Activated CD8-positive, alpha-beta T cell treated with anti-CD3 and anti-CD28 coated beads for 36 hours (primary cell): ENCODE results near the gene DGKZ. TPM values are rescaled to one million over a fixed set of nuclear protein-coding genes. Genes with fewer than 3 reads are reported as not detected.
A peak's percentile ranks its signal among the peaks of the same experiment; 100 is the strongest.

Experiments used
- ATAC-seq: fragments of 200-7000 bp; cut with Tn5 transposase; one replicate; pipeline ENCODE4 v1.10.0; 2021; ENCODE audit warnings: mild to moderate bottlenecking, moderate library complexity
- CTCF ChIA-PET: fragments of 350-600 bp; sonication (Branson Sonifier 250); formaldehyde crosslinking; loops from one replicate; lab custom pipeline; 2021; ENCODE audit warnings: antibody characterized with exemption; lab: Charles Lee
- POLR2A ChIA-PET: fragments of 350-600 bp; sonication (Branson Sonifier 250); formaldehyde crosslinking; loops from one replicate; lab custom pipeline; 2021; ENCODE audit warnings: antibody characterized with exemption; lab: Charles Lee
- DNase-seq: peaks from one replicate; pipeline ENCODE4 v3.0.0-alpha.2; 2020
- H3K27ac Mint-ChIP-seq: one replicate; pipeline ENCODE4 v1.8.0; 2021; ENCODE audit warnings: mild to moderate bottlenecking, mixed read lengths
- H3K27me3 Mint-ChIP-seq: one replicate; pipeline ENCODE4 v1.8.0; 2021; ENCODE audit warnings: mixed read lengths
- H3K36me3 Mint-ChIP-seq: one replicate; pipeline ENCODE4 v1.8.0; 2021; ENCODE audit warnings: low read depth, mixed read lengths
- H3K4me1 Mint-ChIP-seq: one replicate; pipeline ENCODE4 v1.8.0; 2021; ENCODE audit warnings: low read depth, mixed read lengths
- H3K4me3 Mint-ChIP-seq: one replicate; pipeline ENCODE4 v1.8.0; 2021; ENCODE audit warnings: mild to moderate bottlenecking, moderate library complexity, mixed read lengths
- H3K9me3 Mint-ChIP-seq: one replicate; pipeline ENCODE4 v1.8.0; 2021; ENCODE audit warnings: mixed read lengths
- intact Hi-C: fragments of 100-400 bp; cut with micrococcal nuclease; formaldehyde crosslinking; loops from one replicate; pipeline ENCODE4 v1.10.0; 2022
- total RNA-seq, 2 experiments: library from RNA; stranded (reverse); gene quantifications; one replicate each; pipeline ENCODE4 v1.2.3, GENCODE V29; 2021
- TF ChIP-seq, protein P1 (sequence below): fragments of 200-600 bp; IDR thresholded peaks from one replicate; pipeline ENCODE4 v1.8.0; 2022; ENCODE audit warnings: antibody characterized with exemption, mild to moderate bottlenecking

The DGKZ gene
- total RNA-seq, 2 experiments from 2014 or later: 94.4 to 94.9 TPM

DNA sequence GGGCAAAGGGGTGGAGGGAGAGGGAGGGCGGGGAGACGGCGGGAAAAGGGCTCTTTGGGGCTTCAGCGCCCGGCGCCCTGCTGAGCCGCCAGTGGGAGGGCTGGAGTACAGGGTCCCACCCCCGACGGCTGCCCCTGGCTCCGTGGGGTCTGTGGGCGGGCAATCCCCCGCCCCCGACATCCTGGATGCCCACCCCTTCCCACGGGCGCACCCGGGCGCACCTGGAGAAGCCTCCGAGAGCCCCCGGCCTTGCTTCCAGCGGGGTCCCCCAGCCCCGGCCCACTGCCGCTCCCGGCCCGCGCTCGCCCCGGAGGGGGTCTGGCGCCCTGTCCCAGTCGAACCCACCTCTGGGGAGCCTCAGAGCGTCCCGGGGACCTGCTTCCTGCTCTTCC, 43.9 kb downstream of the DGKZ start:
- H3K36me3 Mint-ChIP-seq: no peaks in the 10 kb centered on the region
- CTCF ChIA-PET: interaction anchor here (1.0 to 1.5 kb wide), 5 partner anchors 8 to 138 kb away, joined by 3 to 6 read pairs (median 5); no protein-coding TSS in a partner anchor
- TF ChIP-seq, protein P1, sequence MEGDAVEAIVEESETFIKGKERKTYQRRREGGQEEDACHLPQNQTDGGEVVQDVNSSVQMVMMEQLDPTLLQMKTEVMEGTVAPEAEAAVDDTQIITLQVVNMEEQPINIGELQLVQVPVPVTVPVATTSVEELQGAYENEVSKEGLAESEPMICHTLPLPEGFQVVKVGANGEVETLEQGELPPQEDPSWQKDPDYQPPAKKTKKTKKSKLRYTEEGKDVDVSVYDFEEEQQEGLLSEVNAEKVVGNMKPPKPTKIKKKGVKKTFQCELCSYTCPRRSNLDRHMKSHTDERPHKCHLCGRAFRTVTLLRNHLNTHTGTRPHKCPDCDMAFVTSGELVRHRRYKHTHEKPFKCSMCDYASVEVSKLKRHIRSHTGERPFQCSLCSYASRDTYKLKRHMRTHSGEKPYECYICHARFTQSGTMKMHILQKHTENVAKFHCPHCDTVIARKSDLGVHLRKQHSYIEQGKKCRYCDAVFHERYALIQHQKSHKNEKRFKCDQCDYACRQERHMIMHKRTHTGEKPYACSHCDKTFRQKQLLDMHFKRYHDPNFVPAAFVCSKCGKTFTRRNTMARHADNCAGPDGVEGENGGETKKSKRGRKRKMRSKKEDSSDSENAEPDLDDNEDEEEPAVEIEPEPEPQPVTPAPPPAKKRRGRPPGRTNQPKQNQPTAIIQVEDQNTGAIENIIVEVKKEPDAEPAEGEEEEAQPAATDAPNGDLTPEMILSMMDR: no peak
- no peak overlapping the region for H3K4me3 Mint-ChIP-seq
- ATAC-seq (no peak), DNase-seq (no peak)
- H3K9me3 Mint-ChIP-seq: no peaks in the 10 kb centered on the region
- POLR2A ChIA-PET: interaction anchor here (0.6 to 1.5 kb wide), 6 partner anchors 11 to 99 kb away, joined by 3 to 7 read pairs (median 4); partner anchors contain the start of gene MDK
- H3K27ac Mint-ChIP-seq: no peak overlapping the region
- peaks cover 54% of the 10 kb centered on the region for H3K27me3 Mint-ChIP-seq
- peaks cover 25% of the 10 kb centered on the region for H3K4me1 Mint-ChIP-seq
- intact Hi-C loops: loop anchor here (5.0 kb wide), 1 partner anchor 146 kb away; no protein-coding TSS in a partner anchor

DNA sequence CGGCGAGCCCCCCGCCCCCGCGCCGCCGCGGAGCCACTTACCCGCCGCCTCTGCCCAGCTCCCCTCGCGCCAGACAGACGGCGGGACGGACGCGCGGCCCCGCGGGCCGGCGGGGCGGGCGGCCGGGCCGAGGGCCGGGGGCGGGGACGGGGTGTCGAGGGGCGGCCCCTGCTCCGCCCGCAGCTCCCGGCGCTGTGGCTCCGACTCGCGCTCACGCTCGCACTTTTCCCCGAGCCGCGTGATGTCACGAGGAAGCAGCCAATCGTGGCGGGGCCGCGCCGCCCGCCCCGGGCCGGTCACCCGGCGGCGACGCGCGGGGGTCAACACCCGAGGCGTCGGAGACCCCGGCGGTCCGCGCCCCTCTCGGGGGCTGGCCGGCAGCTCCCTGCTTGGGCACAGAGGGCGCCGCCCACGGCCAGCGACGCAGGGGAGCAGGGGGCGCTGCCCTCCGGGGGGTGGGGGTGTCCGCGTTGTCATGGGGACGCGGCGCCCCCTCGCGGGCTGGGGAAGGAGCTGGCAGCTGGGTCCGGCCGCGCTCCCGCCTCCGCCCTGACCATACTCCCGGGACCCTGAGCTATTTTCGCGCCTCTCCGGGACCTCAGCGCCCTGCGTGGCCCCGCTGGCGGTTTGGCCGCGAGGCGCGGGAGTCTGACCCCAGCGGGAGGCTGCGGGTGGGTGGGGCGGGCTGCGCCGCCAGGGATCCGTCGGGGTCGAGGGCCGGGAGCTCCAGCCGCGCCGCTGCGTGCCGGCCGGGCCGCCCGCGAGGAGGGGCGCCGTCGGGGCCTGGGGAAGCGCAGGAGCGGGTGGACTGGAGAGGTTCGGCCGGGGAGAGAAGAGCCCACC, 44.5 kb downstream of the DGKZ start, which contains the start of gene CHRM4:
CHRM4 (minus strand) TSS at position 199 of the 843 bp plus-strand sequence. CDS start 5,219 bp downstream, outside the sequence.
- ChIA-PET CTCF (interaction anchor here (0.8 to 1.5 kb wide), 14 partner anchors 9 to 226 kb away, joined by 3 to 6 read pairs (median 4); partner anchors contain the start of genes ATG13 and HARBI1), POLR2A (interaction anchor here (0.6 to 1.5 kb wide), 8 partner anchors 7 to 99 kb away, joined by 3 to 7 read pairs (median 4); partner anchors contain the start of gene MDK)
- peaks cover 48% of the 10 kb centered on the region for H3K27me3 Mint-ChIP-seq
- peaks cover under 1% of the 10 kb centered on the region for H3K36me3 Mint-ChIP-seq
- no peak within 1 kb of the TSS for H3K27ac Mint-ChIP-seq
- peak; percentile 3 for ATAC-seq
- H3K4me3 Mint-ChIP-seq: peak within 1 kb of the TSS; percentile 65
- TF ChIP-seq, protein P1: peak; percentile 52
- H3K9me3 Mint-ChIP-seq: no peaks in the 10 kb centered on the region
- H3K4me1 Mint-ChIP-seq: peaks cover 25% of the 10 kb centered on the region
- peak; percentile 36 for DNase-seq
- intact Hi-C loops: loop anchor here (5.0 kb wide), 1 partner anchor 146 kb away; no protein-coding TSS in a partner anchor

DNA sequence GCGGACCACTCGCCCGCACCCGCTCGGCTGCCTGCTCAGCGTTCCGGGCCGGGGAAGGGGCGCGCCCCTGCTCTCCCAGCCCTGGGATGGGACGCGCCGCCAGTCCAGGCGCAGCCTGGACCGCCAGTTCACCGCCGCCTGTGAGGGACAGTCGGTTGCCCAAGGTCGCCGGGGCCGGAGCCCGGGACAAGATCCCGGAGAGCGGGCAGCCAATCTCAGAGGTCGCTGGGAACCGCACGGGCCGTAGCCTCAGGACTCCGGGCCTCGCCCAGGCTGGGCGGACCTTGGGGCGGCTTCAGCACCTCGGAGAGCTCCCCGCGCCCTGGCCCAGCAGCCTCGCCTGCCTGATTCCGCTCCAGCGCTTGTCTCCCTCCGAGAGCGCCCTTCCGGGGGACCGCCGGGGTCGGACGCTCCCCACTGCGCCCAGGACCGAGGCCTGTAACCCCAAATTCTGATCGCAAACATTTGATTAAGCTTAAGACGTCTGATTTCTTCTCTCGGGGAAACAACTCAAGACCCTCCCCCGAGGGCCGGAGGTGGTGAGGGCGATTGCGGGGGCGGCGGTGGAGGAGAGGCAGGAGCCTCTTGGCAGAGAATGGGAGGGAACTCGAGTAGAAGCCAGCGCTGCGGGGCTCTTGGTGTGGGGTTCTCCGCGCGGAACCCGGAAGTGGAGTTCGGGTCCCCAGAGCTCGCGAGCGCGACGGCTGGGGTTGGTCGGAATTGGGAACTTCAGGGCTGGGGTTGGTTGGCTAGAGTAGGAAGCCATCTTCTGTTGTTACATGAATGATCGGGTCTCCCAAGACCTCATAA, 45.4 kb downstream of the DGKZ start:
- ChIA-PET CTCF (interaction anchor here (0.8 to 1.5 kb wide), 13 partner anchors 9 to 225 kb away, joined by 3 to 6 read pairs (median 4); partner anchors contain the start of genes ATG13 and HARBI1), POLR2A (interaction anchor here (1.3 to 1.5 kb wide), 3 partner anchors 8 to 12 kb away, joined by 3 to 7 read pairs (median 4); partner anchors contain the start of gene MDK)
- Mint-ChIP-seq H3K27me3 (peaks cover 41% of the 10 kb centered on the region), H3K36me3 (peaks cover 7% of the 10 kb centered on the region), H3K4me3 (peak overlapping the region; percentile 65), H3K27ac (no peak overlapping the region), H3K4me1 (peaks cover 24% of the 10 kb centered on the region), H3K9me3 (no peaks in the 10 kb centered on the region)
- intact Hi-C loops: loop anchor here (5.0 kb wide), 1 partner anchor 145 kb away; no protein-coding TSS in a partner anchor
- TF ChIP-seq, protein P1: no peak
- DNase-seq (peak; percentile 81), ATAC-seq (peak; percentile 85)

DNA sequence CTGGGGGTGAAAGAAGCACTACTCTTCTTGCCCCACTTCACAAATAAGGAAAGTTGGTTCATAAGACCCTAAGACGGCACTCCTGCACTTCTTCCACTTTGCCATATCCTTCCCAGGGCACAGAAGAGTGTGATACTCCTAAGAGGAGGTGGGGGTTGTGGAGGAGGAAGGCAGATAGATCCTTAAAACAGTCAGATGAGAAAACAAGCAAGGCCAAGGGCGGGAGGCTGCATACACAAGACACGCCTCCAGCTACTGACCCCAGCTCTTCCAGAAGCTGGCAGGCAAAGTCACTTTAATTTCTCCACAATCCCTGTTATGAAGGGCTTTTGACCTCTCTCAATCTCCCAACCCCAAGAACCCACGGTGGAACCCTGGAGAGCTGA, 46.0 kb downstream of the DGKZ start:
- intact Hi-C loops: loop anchor here (5.0 kb wide), 1 partner anchor 144 kb away; no protein-coding TSS in a partner anchor
- CTCF ChIA-PET: interaction anchor here (1.0 to 1.5 kb wide), 6 partner anchors 45 to 145 kb away, joined by 3 to 6 read pairs (median 4); no protein-coding TSS in a partner anchor

More for the DNA sequence above, 46.0 kb downstream of the DGKZ start:
- TF ChIP-seq, protein P1: no peak
- Mint-ChIP-seq H3K27ac (no peak overlapping the region), H3K27me3 (peaks cover 37% of the 10 kb centered on the region), H3K36me3 (peaks cover 11% of the 10 kb centered on the region), H3K9me3 (no peaks in the 10 kb centered on the region), H3K4me1 (peaks cover 21% of the 10 kb centered on the region), H3K4me3 (peak overlapping the region; percentile 65)
- POLR2A ChIA-PET: interaction anchor here (1.3 to 1.4 kb wide), 2 partner anchors 9 to 10 kb away, joined by 3 to 4 read pairs; no protein-coding TSS in a partner anchor
- no peak for ATAC-seq
- no peak for DNase-seq
